Measurements from ENCODE around the gene TPX2. TPM values are rescaled to one million over a fixed set of nuclear protein-coding genes. Genes with fewer than 3 reads are reported as not detected.

The TPX2 gene
- total and polyA plus RNA-seq, 2 of the 8 experiments (the other 6 are each of a cell fraction or from before 2014, with no cell fraction given) = 43.6 to 125 TPM

GRCh38 chr20:31705191-31705590, 33.9 kb upstream of the TPX2 start:
- Histone ChIP-seq H3K27me3 (replicated peaks in 1 of 4; ENCODE audit: control insufficient read depth in 3 of 4, extremely low read depth in 1 of 4, insufficient read depth in 3 of 4, low read length in 3 of 4) (no peaks in the 10 kb centered on the region), H3K9ac (replicated peaks in 1 of 4; ENCODE audit: extremely low read depth in 1 of 4, low read depth in 3 of 4, low read length in 3 of 4) (no peak overlapping the region), H4K5ac (ENCODE audit: insufficient read length, low read depth, low read length) (no peak overlapping the region), H3K4ac (replicated peaks; ENCODE audit: insufficient read length, low read depth, low read length) (no peak overlapping the region), H2BK5ac (ENCODE audit: low read depth, low read length) (no peak overlapping the region), H4K20me1 (replicated peaks in 1 of 2; ENCODE audit: control insufficient read depth in 1 of 2, insufficient read depth in 2 of 2, low read length in 2 of 2) (peaks cover 2 to 12% of the 10 kb centered on the region in 2 experiments), H3K27ac (ENCODE audit: low read depth, low read length) (no peak overlapping the region), H4K8ac (ENCODE audit: extremely low read depth, insufficient read depth, low read length) (no peak overlapping the region), H2BK15ac (ENCODE audit: low read length) (no peak overlapping the region), H3K79me1 (ENCODE audit: low read depth, low read length) (peaks cover 8% of the 10 kb centered on the region), H2BK120ac (replicated peaks; ENCODE audit: low read depth, low read length) (no peak overlapping the region), H3K56ac (replicated peaks; ENCODE audit: insufficient read length, low read depth, low read length) (no peak overlapping the region), H3K36me3 (ENCODE audit: control insufficient read depth in 2 of 4, insufficient read depth in 4 of 4, low read length in 3 of 4) (peaks cover 8 to 14% (median 9%) of the 10 kb centered on the region in 4 experiments; a peak in 5 of 8 replicates), H3K4me2 (ENCODE audit: insufficient read depth in 1 of 2, low read depth in 2 of 2, low read length in 2 of 2) (no peak overlapping the region), H3K4me3 (ENCODE audit: extremely low read depth in 1 of 4, insufficient read depth in 2 of 4, low read depth in 3 of 4, low read length in 4 of 4) (no peak overlapping the region), H3K23me2 (ENCODE audit: low read depth, low read length) (no peaks in the 10 kb centered on the region), H2BK12ac (ENCODE audit: low read depth, low read length) (no peak overlapping the region), H4K91ac (replicated peaks; ENCODE audit: insufficient read length, low read length) (no peak overlapping the region), H3K79me2 (ENCODE audit: control insufficient read depth in 1 of 2, insufficient read depth in 2 of 2, low read length in 2 of 2) (peaks cover 7 to 66% of the 10 kb centered on the region in 2 experiments), H3K9me3 (ENCODE audit: insufficient read depth in 2 of 2, low read depth in 1 of 2, low read length in 1 of 2) (no peaks in the 10 kb centered on the region), H2AK5ac (ENCODE audit: low read depth, low read length) (no peak overlapping the region), H3K4me1 (replicated peaks in 1 of 4; ENCODE audit: control insufficient read depth in 3 of 4, insufficient read depth in 4 of 4, low read length in 3 of 4) (peaks cover 6 to 17% (median 14%) of the 10 kb centered on the region in 4 experiments), H2AFZ (ENCODE audit: low read length) (no peak overlapping the region), H3K23ac (ENCODE audit: insufficient read length) (no peak overlapping the region), H3K18ac (ENCODE audit: extremely low read depth, low read length) (no peak overlapping the region), H3K14ac (ENCODE audit: insufficient read length) (no peak overlapping the region), H2BK20ac (ENCODE audit: low read length) (no peak overlapping the region)
- no peak for FAIRE-seq
- POLR2A ChIA-PET (ENCODE audit: partially characterized antibody) = interaction anchor here (0.6 to 2.9 kb wide), 9 partner anchors 9 to 127 kb away, joined by 3 to 17 read pairs (median 3); partner anchors contain the start of gene BCL2L1
- TF ChIP-seq SP1 (IDR thresholded peaks at IDR 0.05; ENCODE audit: low read depth, low read length) = no peak
- TF ChIP-seq KDM1A (IDR thresholded peaks at IDR 0.05; ENCODE audit: borderline replicate concordance, low read length) = no peak
- TF ChIP-seq JUN (IDR thresholded peaks at IDR 0.05; ENCODE audit: low read depth, low read length) = no peak
- TF ChIP-seq CTBP2 (IDR thresholded peaks at IDR 0.05; ENCODE audit: borderline replicate concordance, insufficient read depth, insufficient read length, low read length) = no peak
- TF ChIP-seq, protein P1, sequence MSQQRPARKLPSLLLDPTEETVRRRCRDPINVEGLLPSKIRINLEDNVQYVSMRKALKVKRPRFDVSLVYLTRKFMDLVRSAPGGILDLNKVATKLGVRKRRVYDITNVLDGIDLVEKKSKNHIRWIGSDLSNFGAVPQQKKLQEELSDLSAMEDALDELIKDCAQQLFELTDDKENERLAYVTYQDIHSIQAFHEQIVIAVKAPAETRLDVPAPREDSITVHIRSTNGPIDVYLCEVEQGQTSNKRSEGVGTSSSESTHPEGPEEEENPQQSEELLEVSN (IDR thresholded peaks at IDR 0.05) = no peak
- TF ChIP-seq TAF1 (IDR thresholded peaks at IDR 0.05; ENCODE audit: low read depth, low read length) = no peak
- no peak for DNase-seq (ENCODE audit: low read depth in 1 of 2, low spot score in 2 of 2)
- CTCF ChIA-PET (ENCODE audit: partially characterized antibody) = interaction anchor here (1.0 to 4.2 kb wide), 7 partner anchors 9 to 138 kb away, joined by 3 to 15 read pairs (median 8); partner anchors contain the start of gene BCL2L1
